Endodermal cell (in vitro differentiated cells): ENCODE results near the gene TLR2. TPM values are rescaled to one million over a fixed set of nuclear protein-coding genes. Genes with fewer than 3 reads are reported as not detected.

ENCODE experiments used
- DNase-seq: peaks from one replicate; pipeline ENCODE4 v3.0.0-alpha.2; 2017
- H3K27ac ChIP-seq: 2 replicates; pipeline ENCODE4 v1.5.1; 2013; ENCODE audit warnings: mild to moderate bottlenecking, low read depth, low read length, moderate library complexity
- H3K27me3 ChIP-seq: 2 replicates; pipeline ENCODE4 v1.6.1; 2013; ENCODE audit warnings: mild to moderate bottlenecking, low read length, moderate library complexity; ENCODE audit not compliant: insufficient read depth, control insufficient read depth, poor library complexity, severe bottlenecking
- H3K36me3 ChIP-seq: 2 replicates; pipeline ENCODE4 v1.7.0; 2013; ENCODE audit warnings: mild to moderate bottlenecking, low read length, moderate library complexity; ENCODE audit not compliant: control insufficient read depth, insufficient read depth
- H3K4me1 ChIP-seq: one replicate; pipeline ENCODE4 v1.7.0; 2013; ENCODE audit warnings: low read length; ENCODE audit not compliant: control insufficient read depth, insufficient read depth
- H3K4me3 ChIP-seq: 2 replicates; pipeline ENCODE4 v1.5.1; 2013; ENCODE audit warnings: mild to moderate bottlenecking, low read length, moderate library complexity
- H3K9ac ChIP-seq: 2 replicates; pipeline ENCODE4 v1.6.1; 2013; ENCODE audit warnings: mild to moderate bottlenecking, low read length, moderate library complexity; ENCODE audit not compliant: poor library complexity, severe bottlenecking; ENCODE audit errors: extremely low read depth
- H3K9me3 ChIP-seq: 2 replicates; pipeline ENCODE4 v1.6.1; 2013; ENCODE audit warnings: mild to moderate bottlenecking, low read length, moderate library complexity; ENCODE audit not compliant: control insufficient read depth
- H3K27ac Mint-ChIP-seq: 2 replicates; pipeline ENCODE4 v1.8.0; 2020; ENCODE audit warnings: mixed read lengths
- H3K27me3 Mint-ChIP-seq: 2 replicates; pipeline ENCODE4 v1.8.0; 2021; ENCODE audit warnings: mild to moderate bottlenecking, mixed read lengths; ENCODE audit not compliant: insufficient read depth
- H3K36me3 Mint-ChIP-seq: 2 replicates; pipeline ENCODE4 v1.8.0; 2020; ENCODE audit warnings: low read depth, mixed read lengths
- H3K4me1 Mint-ChIP-seq: 2 replicates; pipeline ENCODE4 v1.8.0; 2020; ENCODE audit warnings: mixed read lengths
- H3K4me3 Mint-ChIP-seq: 2 replicates; pipeline ENCODE4 v1.8.0; 2020; ENCODE audit warnings: mild to moderate bottlenecking, moderate library complexity, mixed read lengths
- H3K9me3 Mint-ChIP-seq: 2 replicates; pipeline ENCODE4 v1.8.0; 2020; ENCODE audit warnings: mild to moderate bottlenecking, mixed read lengths
- CTCF ChIP-seq: fragments of 200-600 bp; sonication (generic); conservative IDR thresholded peaks from 2 replicates; pipeline ENCODE4 v1.5.0; 2021; ENCODE audit warnings: antibody characterized with exemption, mild to moderate bottlenecking
- WGBS, 2 experiments: methylation state at CpG; one replicate each; pipeline versions ENCODE4 v1.1.5 to v1.1.7; 2013; ENCODE audit warnings: missing lambda C conversion rate in 2 of 2, mixed read lengths in 1 of 2; ENCODE audit not compliant: insufficient coverage in 1 of 2, insufficient read length in 1 of 2; 5-methylcytosine and 5-hydroxymethylcytosine counted together
- total RNA-seq, 2 donors: library from RNA; stranded (reverse); fragmentation: NEBNext Ultra II Directional in 1 of 2; extraction: Animal tissue kit (Norgen Biotek cat#: 25700) in 1 of 2; gene quantifications; 2 replicates in 1 of 2; 3 replicates in 1 of 2; pipeline ENCODE4 v1.2.1, GENCODE V29; 2021

TLR2 gene
- total RNA-seq, 2 donors from 2014 or later: 0.53 to 0.89 TPM

- 85 to 93% methylated on average over 4 to 7 of the region's 7 CpGs for WGBS, 2 experiments
- DNase-seq: no peak
- H3K36me3 ChIP-seq: no peaks in the 10 kb centered on the region
- Mint-ChIP-seq H3K27ac (no peak overlapping the region), H3K27me3 (no peaks in the 10 kb centered on the region), H3K36me3 (no peaks in the 10 kb centered on the region), H3K4me1 (no peaks in the 10 kb centered on the region), H3K4me3 (no peak overlapping the region), H3K9me3 (no peaks in the 10 kb centered on the region)
- no peaks in the 10 kb centered on the region for H3K4me1 ChIP-seq
- no peak overlapping the region for H3K27ac ChIP-seq
- H3K9me3 ChIP-seq: no peaks in the 10 kb centered on the region
- no peak overlapping the region for H3K4me3 ChIP-seq
- no peak overlapping the region for H3K9ac ChIP-seq
- no peaks in the 10 kb centered on the region for H3K27me3 ChIP-seq
- TF ChIP-seq CTCF: no peak
Observed at GRCh38 chr4:153704522-153704921, 20.4 kb downstream of the TLR2 start.

- Mint-ChIP-seq H3K9me3 (no peaks in the 10 kb centered on the region), H3K36me3 (no peaks in the 10 kb centered on the region), H3K4me3 (no peak overlapping the region), H3K27me3 (no peaks in the 10 kb centered on the region), H3K27ac (no peak overlapping the region), H3K4me1 (no peaks in the 10 kb centered on the region)
- no peaks in the 10 kb centered on the region for H3K36me3 ChIP-seq
- H3K4me1 ChIP-seq: no peaks in the 10 kb centered on the region
- no peak for TF ChIP-seq CTCF
- no peak overlapping the region for H3K27ac ChIP-seq
- H3K9me3 ChIP-seq: no peaks in the 10 kb centered on the region
- 85 to 88% methylated on average over 1 to 2 of the region's 2 CpGs for WGBS, 2 experiments
- no peak overlapping the region for H3K9ac ChIP-seq
- H3K4me3 ChIP-seq: no peak overlapping the region
- DNase-seq: no peak
- H3K27me3 ChIP-seq: no peaks in the 10 kb centered on the region
Observed at GRCh38 chr4:153705743-153706468, 21.8 kb downstream of the TLR2 start.

- Mint-ChIP-seq H3K4me1 (no peaks in the 10 kb centered on the region), H3K27me3 (no peaks in the 10 kb centered on the region), H3K4me3 (no peak overlapping the region), H3K27ac (no peak overlapping the region), H3K9me3 (no peaks in the 10 kb centered on the region), H3K36me3 (no peaks in the 10 kb centered on the region)
- H3K9me3 ChIP-seq: no peaks in the 10 kb centered on the region
- H3K36me3 ChIP-seq: no peaks in the 10 kb centered on the region
- H3K4me3 ChIP-seq: no peak overlapping the region
- no peak overlapping the region for H3K27ac ChIP-seq
- H3K4me1 ChIP-seq: no peaks in the 10 kb centered on the region
- no peak for DNase-seq
- no peak overlapping the region for H3K9ac ChIP-seq
- no peaks in the 10 kb centered on the region for H3K27me3 ChIP-seq
- no peak for TF ChIP-seq CTCF
Observed at GRCh38 chr4:153706519-153706918, 22.4 kb downstream of the TLR2 start.
